Astrocyte (in vitro differentiated cells and primary cell): ENCODE measurements around the gene PPA1.

ENCODE experiments used
- EZH2 ChIP-seq: IDR thresholded peaks from 2 replicates; pipeline ENCODE4 v1.6.1; 2012; ENCODE audit warnings: mild to moderate bottlenecking, low read length, inconsistent platforms; ENCODE audit not compliant: insufficient read depth
- TF ChIP-seq, protein P1 (sequence below): IDR thresholded peaks from 2 replicates; pipeline ENCODE4 v1.5.1; 2011; ENCODE audit warnings: low read depth, mild to moderate bottlenecking, inconsistent platforms, low read length, moderate library complexity; ENCODE audit not compliant: insufficient read depth

DNA sequence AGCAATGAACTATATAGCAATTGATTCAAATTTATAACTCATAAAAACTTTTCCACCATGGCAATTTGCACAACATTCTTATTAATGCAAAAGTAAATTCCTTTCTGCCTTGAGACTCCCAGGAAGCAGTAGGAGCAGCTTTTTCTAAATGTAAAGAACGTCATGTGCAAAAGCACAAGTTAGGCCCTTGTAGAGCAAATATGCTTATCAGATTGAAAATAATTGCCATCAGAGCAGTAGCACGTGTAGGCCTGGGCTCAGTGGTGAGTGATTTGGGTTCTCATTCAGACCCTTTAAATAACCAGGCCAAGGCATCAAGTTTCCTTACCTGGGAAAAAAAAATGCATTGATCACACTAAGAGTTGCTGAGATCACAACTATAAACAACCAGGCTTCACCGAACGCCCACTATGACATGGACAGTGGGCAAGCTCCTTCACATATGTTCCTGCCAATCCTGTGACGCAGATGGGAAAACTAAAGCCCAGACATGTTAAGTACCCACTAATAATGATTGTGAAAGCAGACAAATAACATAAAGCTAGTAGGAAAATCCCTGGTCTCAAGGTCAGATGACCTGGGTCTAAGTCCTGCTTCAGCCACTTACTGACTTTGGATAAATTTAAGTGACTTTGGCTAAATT, 40.8 kb downstream of the PPA1 start:
- TF ChIP-seq, protein P1, sequence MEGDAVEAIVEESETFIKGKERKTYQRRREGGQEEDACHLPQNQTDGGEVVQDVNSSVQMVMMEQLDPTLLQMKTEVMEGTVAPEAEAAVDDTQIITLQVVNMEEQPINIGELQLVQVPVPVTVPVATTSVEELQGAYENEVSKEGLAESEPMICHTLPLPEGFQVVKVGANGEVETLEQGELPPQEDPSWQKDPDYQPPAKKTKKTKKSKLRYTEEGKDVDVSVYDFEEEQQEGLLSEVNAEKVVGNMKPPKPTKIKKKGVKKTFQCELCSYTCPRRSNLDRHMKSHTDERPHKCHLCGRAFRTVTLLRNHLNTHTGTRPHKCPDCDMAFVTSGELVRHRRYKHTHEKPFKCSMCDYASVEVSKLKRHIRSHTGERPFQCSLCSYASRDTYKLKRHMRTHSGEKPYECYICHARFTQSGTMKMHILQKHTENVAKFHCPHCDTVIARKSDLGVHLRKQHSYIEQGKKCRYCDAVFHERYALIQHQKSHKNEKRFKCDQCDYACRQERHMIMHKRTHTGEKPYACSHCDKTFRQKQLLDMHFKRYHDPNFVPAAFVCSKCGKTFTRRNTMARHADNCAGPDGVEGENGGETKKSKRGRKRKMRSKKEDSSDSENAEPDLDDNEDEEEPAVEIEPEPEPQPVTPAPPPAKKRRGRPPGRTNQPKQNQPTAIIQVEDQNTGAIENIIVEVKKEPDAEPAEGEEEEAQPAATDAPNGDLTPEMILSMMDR = no peak
- no peak for TF ChIP-seq EZH2
